GM12878 (cell line): ENCODE results near the gene CHCHD3. TPM values are rescaled to one million over a fixed set of nuclear protein-coding genes. Genes with fewer than 3 reads are reported as not detected.

Experiments used
- ATAC-seq: fragments of 200-7000 bp; cut with Tn5 transposase; 3 replicates; pipeline ENCODE4 v1.9.1; 2020; ENCODE audit warnings: mild to moderate bottlenecking, moderate library complexity
- BruUV-seq: library from RNA; stranded (reverse); fragments of 400-500 nt; replicated peaks from 2 replicates; lab custom pipeline; 2021; lab: Mats Ljungman, UMichigan
- CTCF ChIA-PET: fragments of 300-600 bp; sonication (Branson Sonifier 250); formaldehyde crosslinking; extraction: SDS; loops from one replicate; lab custom pipeline; 2021; ENCODE audit warnings: inconsistent platforms; lab: Yijun Ruan, JAX
- POLR2A ChIA-PET: fragments of 350-600 bp; formaldehyde crosslinking; extraction: SDS; loops from one replicate; lab custom pipeline; 2021; ENCODE audit warnings: inconsistent platforms; lab: Charles Lee
- RAD21 ChIA-PET: fragments of 300-600 bp; sonication (Branson Sonifier 250); formaldehyde crosslinking; loops from one replicate; lab custom pipeline; 2023; ENCODE audit warnings: antibody characterized with exemption; ENCODE audit not compliant: unreplicated experiment; lab: Charles Lee
- SMC1A ChIA-PET: fragments of 300-600 bp; sonication (Branson Sonifier 250); formaldehyde crosslinking; loops from one replicate; lab custom pipeline; 2023; ENCODE audit not compliant: unreplicated experiment, uncharacterized antibody; lab: Charles Lee
- DNase-seq: peaks from one replicate; pipeline ENCODE4 v3.0.0-alpha.2; 2011; ENCODE audit warnings: low read depth, low spot score
- FAIRE-seq: peaks from 3 replicates; lab custom pipeline; 2011; peaks lifted over from hg19 to GRCh38; lab: Jason Lieb, UNC
- H2AFZ ChIP-seq: 2 replicates; pipeline ENCODE4 v1.6.0; 2011; ENCODE audit warnings: low read depth, low read length, control low read depth; ENCODE audit not compliant: control insufficient read depth
- H3K27ac ChIP-seq: 2 replicates; pipeline ENCODE4 v1.5.1; 2011; ENCODE audit warnings: control low read depth; ENCODE audit not compliant: control insufficient read depth, insufficient read depth
- H3K27me3 ChIP-seq, 2 experiments: replicated peaks in 1 of 2; 2 replicates each; pipeline versions ENCODE4 v1.6.0 to v1.6.1; 2011; ENCODE audit warnings: low read length in 1 of 2; ENCODE audit not compliant: control insufficient read depth in 2 of 2, insufficient read depth in 2 of 2
- H3K36me3 ChIP-seq, 2 experiments: 2 replicates each; pipeline ENCODE4 v1.5.1; 2011; ENCODE audit warnings: low read length in 1 of 2; ENCODE audit not compliant: control insufficient read depth in 2 of 2, insufficient read depth in 2 of 2
- H3K4me1 ChIP-seq: 2 replicates; pipeline ENCODE4 v1.6.1; 2011; ENCODE audit warnings: mild to moderate bottlenecking, low read length, moderate library complexity, mixed read lengths; ENCODE audit not compliant: control insufficient read depth, insufficient read depth
- H3K4me2 ChIP-seq: 2 replicates; pipeline ENCODE4 v1.6.0; 2011; ENCODE audit warnings: control low read depth; ENCODE audit not compliant: control insufficient read depth, insufficient read depth
- H3K4me3 ChIP-seq: fragments of 200-600 bp; sonication (generic); 2 replicates; pipeline ENCODE4 v1.5.1; 2016
- H3K79me2 ChIP-seq: 2 replicates; pipeline ENCODE4 v1.6.0; 2011; ENCODE audit warnings: low read length; ENCODE audit not compliant: control insufficient read depth, insufficient read depth
- H3K9ac ChIP-seq: 2 replicates; pipeline ENCODE4 v1.8.0; 2011; ENCODE audit warnings: low read length, control low read depth, mixed read lengths; ENCODE audit not compliant: control insufficient read depth, insufficient read depth
- H3K9me3 ChIP-seq: replicated peaks from 3 replicates; pipeline ENCODE4 v1.5.1; 2011; ENCODE audit warnings: mild to moderate bottlenecking, low read length; ENCODE audit not compliant: control insufficient read depth, insufficient read depth
- H4K20me1 ChIP-seq: 2 replicates; pipeline ENCODE4 v1.6.0; 2011; ENCODE audit not compliant: control insufficient read depth, insufficient read depth
- CHD4 ChIP-seq: fragments of 200-600 bp; sonication (generic); IDR thresholded peaks from 2 replicates; pipeline ENCODE4 v1.6.1; 2016; ENCODE audit warnings: mild to moderate bottlenecking
- MXI1 ChIP-seq: fragments of 150-350 bp; IDR thresholded peaks from 2 replicates; pipeline ENCODE4 v1.6.1; 2011; ENCODE audit warnings: low read depth, mild to moderate bottlenecking, inconsistent platforms, low read length, improper control_type of control experiment
- RAD21 ChIP-seq: IDR thresholded peaks from 2 replicates; pipeline ENCODE4 v1.6.1; 2011; ENCODE audit warnings: mild to moderate bottlenecking, low read depth, low read length, moderate library complexity; ENCODE audit not compliant: insufficient read depth
- WGBS: methylation state at CpG from one replicate; pipeline ENCODE4 v1.1.6; 2016; ENCODE audit warnings: low lambda C conversion rate; ENCODE audit not compliant: insufficient replicate concordance, insufficient coverage; ENCODE audit errors: missing lambda C conversion rate; 5-methylcytosine and 5-hydroxymethylcytosine counted together
- in situ Hi-C: fragments of 300-500 bp; cut with MboI; formaldehyde crosslinking; loops from 9 replicates; pipeline ENCODE4 v1.14.3; 2018; ENCODE audit warnings: mixed read lengths
- intact Hi-C: fragments of 100-400 bp; cut with micrococcal nuclease; formaldehyde crosslinking; loops from one replicate; pipeline ENCODE4 v1.14.2; 2022; ENCODE audit not compliant: unreplicated experiment
- polyA plus RNA-seq, 11 experiments: library from polyadenylated mRNA; depleted of rRNA in 4 of 11; unstranded in 6 of 11; stranded (reverse) in 5 of 11; fragments of >200 nt; fragmentation: Nextera tagmentation in 4 of 11; fragmentation: Illumina TruSeq in 1 of 11; extraction: Ambion mirVana in 4 of 11; extraction: Trizol in 1 of 11; gene quantifications; 1 replicate in 1 of 11; 2 replicates in 10 of 11; pipeline versions ENCODE4 v1.2.1 to v1.2.3, GENCODE V29; 2011 to 2016; ENCODE audit warnings: inconsistent platforms in 2 of 11, missing spikeins in 2 of 11, low read depth in 1 of 11
- total RNA-seq, 4 experiments: library from RNA; depleted of rRNA in 3 of 4; stranded (reverse); fragments of >200 nt in 3 of 4; fragmentation: Illumina TruSeq in 1 of 4; extraction: Trizol in 1 of 4; gene quantifications; 2 replicates each; pipeline versions ENCODE4 v1.2.1 to v1.2.3, GENCODE V29; 2013 to 2021
- TF ChIP-seq, protein P1 (sequence below): fragments of 150-350 bp; IDR thresholded peaks from 2 replicates; pipeline ENCODE4 v1.6.1; 2016; ENCODE audit warnings: low read depth, low read length

CHCHD3 gene
- total and polyA plus RNA-seq, 10 of the 15 experiments (the other 5 are each of a cell fraction or from before 2014, with no cell fraction given) = 38.3 to 178 (median 96.2) TPM

DNA sequence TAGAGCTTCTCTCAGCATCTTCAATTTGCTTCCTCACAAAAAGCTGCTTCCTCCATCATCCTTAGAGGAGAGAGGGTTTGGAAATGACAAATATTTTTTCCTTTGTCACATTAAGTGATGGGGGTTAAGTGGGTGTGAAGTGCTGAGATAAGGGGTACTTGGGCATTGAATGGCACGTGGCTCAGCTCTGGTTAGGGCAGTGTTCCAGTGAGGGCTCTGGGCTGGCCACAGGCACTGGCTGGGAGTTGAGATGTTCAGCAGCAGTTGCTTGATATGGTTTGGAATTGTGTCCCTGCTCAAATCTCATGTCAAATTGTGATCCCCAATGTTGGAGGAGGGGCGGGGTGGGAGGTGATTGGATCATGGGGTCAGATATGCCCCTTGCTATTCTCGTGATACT is 33.7 kb upstream of the CHCHD3 start:
- ATAC-seq = no peak
- Histone ChIP-seq H3K4me1 (no peaks in the 10 kb centered on the region), H3K4me2 (no peak overlapping the region), H3K27ac (no peak overlapping the region), H2AFZ (no peak overlapping the region), H3K79me2 (no peaks in the 10 kb centered on the region), H4K20me1 (no peaks in the 10 kb centered on the region), H3K9ac (no peak overlapping the region), H3K36me3 (no peaks in the 10 kb centered on the region), H3K9me3 (no peaks in the 10 kb centered on the region; the same call in 2 of the 3 replicates), H3K27me3 (no peaks in the 10 kb centered on the region), H3K4me3 (no peak overlapping the region)
- CTCF ChIA-PET = no interaction called here
- no TSS peak for BruUV-seq
- intact Hi-C loops = no loop called here
- FAIRE-seq = no peak
- POLR2A ChIA-PET = no interaction called here
- RAD21 ChIA-PET = no interaction called here
- SMC1A ChIA-PET = no interaction called here
- no peak for TF ChIP-seq CHD4
- TF ChIP-seq RAD21 = no peak
- TF ChIP-seq MXI1 = no peak
- TF ChIP-seq, protein P1, sequence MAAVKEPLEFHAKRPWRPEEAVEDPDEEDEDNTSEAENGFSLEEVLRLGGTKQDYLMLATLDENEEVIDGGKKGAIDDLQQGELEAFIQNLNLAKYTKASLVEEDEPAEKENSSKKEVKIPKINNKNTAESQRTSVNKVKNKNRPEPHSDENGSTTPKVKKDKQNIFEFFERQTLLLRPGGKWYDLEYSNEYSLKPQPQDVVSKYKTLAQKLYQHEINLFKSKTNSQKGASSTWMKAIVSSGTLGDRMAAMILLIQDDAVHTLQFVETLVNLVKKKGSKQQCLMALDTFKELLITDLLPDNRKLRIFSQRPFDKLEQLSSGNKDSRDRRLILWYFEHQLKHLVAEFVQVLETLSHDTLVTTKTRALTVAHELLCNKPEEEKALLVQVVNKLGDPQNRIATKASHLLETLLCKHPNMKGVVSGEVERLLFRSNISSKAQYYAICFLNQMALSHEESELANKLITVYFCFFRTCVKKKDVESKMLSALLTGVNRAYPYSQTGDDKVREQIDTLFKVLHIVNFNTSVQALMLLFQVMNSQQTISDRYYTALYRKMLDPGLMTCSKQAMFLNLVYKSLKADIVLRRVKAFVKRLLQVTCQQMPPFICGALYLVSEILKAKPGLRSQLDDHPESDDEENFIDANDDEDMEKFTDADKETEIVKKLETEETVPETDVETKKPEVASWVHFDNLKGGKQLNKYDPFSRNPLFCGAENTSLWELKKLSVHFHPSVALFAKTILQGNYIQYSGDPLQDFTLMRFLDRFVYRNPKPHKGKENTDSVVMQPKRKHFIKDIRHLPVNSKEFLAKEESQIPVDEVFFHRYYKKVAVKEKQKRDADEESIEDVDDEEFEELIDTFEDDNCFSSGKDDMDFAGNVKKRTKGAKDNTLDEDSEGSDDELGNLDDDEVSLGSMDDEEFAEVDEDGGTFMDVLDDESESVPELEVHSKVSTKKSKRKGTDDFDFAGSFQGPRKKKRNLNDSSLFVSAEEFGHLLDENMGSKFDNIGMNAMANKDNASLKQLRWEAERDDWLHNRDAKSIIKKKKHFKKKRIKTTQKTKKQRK = no peak
- DNase-seq = no peak
- in situ Hi-C loops = no loop called here
- WGBS = 9% methylated on average over 3 of the region's 3 CpGs
